Subcutaneous adipose tissue (tissue), 4 donors: ENCODE measurements around the gene SEMA3C. TPM values are rescaled to one million over a fixed set of nuclear protein-coding genes. Genes with fewer than 3 reads are reported as not detected.

Experiments
- total RNA-seq, 4 donors: library from RNA; depleted of rRNA; stranded (reverse); fragments of >200 nt; gene quantifications; one replicate each; pipeline ENCODE4 v1.1.0, GENCODE V29; 2016
- TF ChIP-seq, protein P1 (sequence below): fragments of 450-650 bp; IDR thresholded peaks from one replicate; pipeline ENCODE4 v1.5.1; 2016; ENCODE audit warnings: low read depth, mild to moderate bottlenecking, control low read depth, antibody characterized with exemption, moderate library complexity

Gene SEMA3C
- total RNA-seq, 4 donors from 2014 or later, result 57.3 to 174 (median 96.9) TPM

DNA sequence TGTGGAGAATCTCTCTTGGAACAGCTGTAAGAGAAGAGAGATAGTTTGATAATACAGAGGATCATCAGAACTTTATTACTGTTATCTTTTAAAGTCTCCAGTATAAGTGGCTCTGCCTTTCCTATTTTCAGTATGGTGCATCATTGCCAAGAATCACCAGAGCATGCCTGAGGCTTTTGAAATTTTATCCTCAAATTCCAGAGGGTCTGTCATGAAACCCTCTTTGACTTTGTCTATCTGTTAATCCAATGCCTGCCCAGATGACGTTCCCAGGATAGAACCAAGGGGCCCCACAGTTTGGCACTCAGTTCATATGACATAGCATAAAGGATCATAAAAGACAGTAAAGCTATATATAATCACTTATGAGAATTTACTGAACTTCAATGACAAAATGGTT, 35.3 kb upstream of the SEMA3C start:
- TF ChIP-seq, protein P1, sequence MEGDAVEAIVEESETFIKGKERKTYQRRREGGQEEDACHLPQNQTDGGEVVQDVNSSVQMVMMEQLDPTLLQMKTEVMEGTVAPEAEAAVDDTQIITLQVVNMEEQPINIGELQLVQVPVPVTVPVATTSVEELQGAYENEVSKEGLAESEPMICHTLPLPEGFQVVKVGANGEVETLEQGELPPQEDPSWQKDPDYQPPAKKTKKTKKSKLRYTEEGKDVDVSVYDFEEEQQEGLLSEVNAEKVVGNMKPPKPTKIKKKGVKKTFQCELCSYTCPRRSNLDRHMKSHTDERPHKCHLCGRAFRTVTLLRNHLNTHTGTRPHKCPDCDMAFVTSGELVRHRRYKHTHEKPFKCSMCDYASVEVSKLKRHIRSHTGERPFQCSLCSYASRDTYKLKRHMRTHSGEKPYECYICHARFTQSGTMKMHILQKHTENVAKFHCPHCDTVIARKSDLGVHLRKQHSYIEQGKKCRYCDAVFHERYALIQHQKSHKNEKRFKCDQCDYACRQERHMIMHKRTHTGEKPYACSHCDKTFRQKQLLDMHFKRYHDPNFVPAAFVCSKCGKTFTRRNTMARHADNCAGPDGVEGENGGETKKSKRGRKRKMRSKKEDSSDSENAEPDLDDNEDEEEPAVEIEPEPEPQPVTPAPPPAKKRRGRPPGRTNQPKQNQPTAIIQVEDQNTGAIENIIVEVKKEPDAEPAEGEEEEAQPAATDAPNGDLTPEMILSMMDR, result no peak

DNA sequence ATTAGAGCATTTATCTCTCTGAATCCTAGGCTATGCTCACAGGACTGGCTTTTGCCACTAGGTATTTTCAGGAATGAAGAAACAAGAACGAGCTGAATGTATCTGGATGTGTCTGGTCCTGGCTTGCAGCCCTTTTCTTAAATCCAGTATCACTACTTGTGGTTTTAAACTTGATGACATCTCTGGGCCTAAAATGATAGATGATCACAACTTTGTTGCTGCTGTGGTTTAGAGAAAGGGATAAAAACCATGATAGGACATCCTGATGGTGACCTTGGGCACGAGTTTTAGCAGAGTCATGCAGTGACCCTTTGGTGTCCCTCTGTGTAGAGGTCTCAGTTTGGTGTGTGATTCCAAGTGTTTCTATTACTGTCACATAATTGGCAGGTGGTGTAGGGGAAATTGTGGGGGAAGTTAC, 31.7 kb upstream of the SEMA3C start:
- TF ChIP-seq, protein P1, result no peak

DNA sequence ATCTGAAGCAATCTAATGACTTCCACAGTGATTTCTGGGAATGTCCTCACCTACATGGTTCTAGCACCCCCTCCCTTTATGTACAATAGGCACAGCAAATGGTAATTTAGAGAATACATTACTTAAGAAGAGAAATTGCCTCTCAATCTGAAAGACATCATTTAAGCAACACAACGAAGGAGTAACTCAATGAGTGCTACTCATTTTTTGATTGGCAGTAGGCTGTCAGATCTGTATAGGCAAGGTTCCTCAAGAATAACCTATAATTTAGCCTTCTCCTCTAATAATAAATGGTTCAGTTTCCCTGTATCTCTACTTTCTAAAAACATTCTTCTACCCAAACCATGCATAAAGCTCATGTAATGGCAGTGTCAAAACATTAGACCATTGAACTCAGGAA, 30.6 kb upstream of the SEMA3C start:
- TF ChIP-seq, protein P1, result no peak

DNA sequence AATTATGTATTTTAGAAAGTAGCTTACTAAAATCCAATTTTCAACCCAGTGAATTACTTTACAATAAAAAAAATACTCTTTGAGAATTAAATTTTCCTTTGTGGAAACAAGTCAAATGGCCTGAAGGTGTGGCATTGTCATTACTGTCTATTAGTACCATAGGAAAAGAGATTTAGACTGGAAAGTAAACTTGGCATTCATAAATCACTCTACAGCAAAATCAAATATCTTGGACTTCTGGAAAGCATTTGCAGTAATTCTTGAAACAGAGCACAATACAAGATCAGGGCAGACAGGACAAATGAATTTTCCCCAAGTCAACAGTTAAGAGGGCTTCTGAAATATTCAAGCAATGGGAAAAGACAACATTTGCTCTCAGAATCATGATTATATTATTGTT, 28.0 kb upstream of the SEMA3C start:
- TF ChIP-seq, protein P1, result no peak

DNA sequence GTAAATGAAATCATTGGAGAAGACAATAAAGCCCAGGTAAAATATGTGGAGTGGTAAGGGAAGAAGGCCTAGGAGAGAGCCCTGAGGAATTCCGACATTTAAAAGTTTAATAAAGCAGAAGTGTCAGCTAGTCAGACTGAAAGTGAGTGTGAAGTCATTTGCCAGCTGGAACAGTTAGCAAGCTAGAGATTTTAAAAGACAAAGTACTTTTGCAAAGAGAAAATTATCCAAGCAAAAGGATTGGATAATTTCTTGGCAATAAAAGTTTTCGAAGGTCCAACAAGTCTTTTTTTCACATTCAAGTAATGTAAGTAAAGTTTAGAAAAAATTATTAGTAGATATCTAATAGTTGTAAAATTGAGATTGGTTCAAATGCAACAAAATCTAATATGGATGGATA, 27.1 kb upstream of the SEMA3C start:
- TF ChIP-seq, protein P1, result no peak

DNA sequence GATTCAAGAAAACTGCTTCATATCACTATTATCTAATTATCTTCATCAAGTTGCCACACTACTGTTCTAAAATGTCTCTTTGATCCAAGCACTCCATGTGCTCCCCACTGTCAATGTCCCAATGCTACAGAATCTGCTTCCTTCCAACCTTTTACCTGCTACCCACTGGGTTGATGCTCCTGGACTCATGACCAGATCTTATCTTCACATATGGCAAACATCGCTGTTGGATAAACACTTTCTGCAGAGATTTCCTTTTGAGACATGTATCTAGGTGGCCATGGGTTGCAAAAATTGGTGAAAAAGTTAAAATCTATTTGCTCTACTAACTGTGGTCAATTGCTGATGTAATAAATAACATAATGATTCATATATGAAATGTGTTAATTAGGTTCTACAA, 24.5 kb upstream of the SEMA3C start:
- TF ChIP-seq, protein P1, result no peak

DNA sequence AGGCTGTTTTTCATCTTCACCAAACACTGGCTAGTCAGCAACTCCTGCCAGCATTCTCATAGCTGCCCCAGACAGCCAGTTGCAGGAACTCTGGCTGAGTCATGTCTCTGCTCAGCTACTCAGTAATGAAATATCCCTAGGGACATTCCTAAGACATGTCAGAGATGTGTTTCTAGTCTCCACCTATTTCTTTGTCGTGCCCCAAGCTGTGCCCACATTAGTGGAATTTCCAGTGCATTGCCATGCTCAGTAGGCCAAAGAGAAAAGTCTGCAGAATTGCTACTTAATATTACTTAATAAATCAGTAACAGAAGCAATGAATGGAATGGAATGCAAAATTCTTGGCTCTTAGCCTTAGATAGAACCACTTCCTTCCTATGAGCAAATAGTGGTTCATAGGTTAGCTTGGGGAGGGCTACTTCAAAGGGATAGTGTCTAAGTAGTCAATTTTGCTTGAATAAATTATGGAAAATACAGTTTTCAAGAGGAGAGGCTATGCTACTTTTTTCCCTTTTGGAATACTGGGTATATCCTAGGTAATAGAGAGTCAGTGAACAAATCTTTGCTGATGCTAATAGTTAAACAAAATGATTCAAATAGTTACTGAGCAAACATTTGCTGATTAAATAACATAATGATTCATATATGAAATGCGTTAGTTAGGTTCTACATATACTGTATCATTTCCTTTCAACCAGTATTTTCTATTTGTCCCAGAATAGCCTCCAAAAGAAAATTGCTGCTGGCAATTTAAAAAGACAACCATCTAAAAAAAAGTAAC, 23.6 kb upstream of the SEMA3C start:
- TF ChIP-seq, protein P1, result no peak
